GM23248 (cell line): ENCODE data around the gene EMC1. TPM values are rescaled to one million over a fixed set of nuclear protein-coding genes. Genes with fewer than 3 reads are reported as not detected.

Source experiments
- DNase-seq: peaks from one replicate; pipeline ENCODE4 v3.0.0-alpha.2; 2015
- H2AFZ ChIP-seq: fragments of 200-600 bp; sonication (generic); 2 replicates; pipeline ENCODE4 v1.6.1; 2016; ENCODE audit warnings: antibody characterized with exemption
- H3F3A ChIP-seq: fragments of 200-600 bp; sonication (generic); 2 replicates; pipeline ENCODE4 v1.6.1; 2016; ENCODE audit warnings: mild to moderate bottlenecking, antibody characterized with exemption, mixed run types; ENCODE audit not compliant: insufficient read depth
- H3K27ac ChIP-seq: fragments of 200-600 bp; sonication (generic); 2 replicates; pipeline ENCODE4 v1.5.1; 2016; ENCODE audit warnings: mild to moderate bottlenecking
- H3K27me3 ChIP-seq: fragments of 200-600 bp; sonication (generic); replicated peaks from 2 replicates; pipeline ENCODE4 v1.6.1; 2016; ENCODE audit warnings: mild to moderate bottlenecking; ENCODE audit not compliant: insufficient read depth
- H3K36me3 ChIP-seq: fragments of 200-600 bp; sonication (generic); 2 replicates; pipeline ENCODE4 v1.6.1; 2016; ENCODE audit warnings: low read depth, mild to moderate bottlenecking
- H3K4me1 ChIP-seq: fragments of 200-600 bp; sonication (generic); 2 replicates; pipeline ENCODE4 v1.6.1; 2016; ENCODE audit warnings: mild to moderate bottlenecking; ENCODE audit not compliant: insufficient read depth
- H3K4me2 ChIP-seq: fragments of 200-600 bp; sonication (generic); one replicate; pipeline ENCODE4 v1.6.1; 2016; ENCODE audit warnings: mild to moderate bottlenecking; ENCODE audit not compliant: unreplicated experiment
- H3K4me3 ChIP-seq: fragments of 200-600 bp; sonication (generic); 2 replicates; pipeline ENCODE4 v1.5.1; 2016; ENCODE audit warnings: mild to moderate bottlenecking
- H3K79me2 ChIP-seq: fragments of 200-600 bp; sonication (generic); 2 replicates; pipeline ENCODE4 v1.6.1; 2016; ENCODE audit warnings: mild to moderate bottlenecking; ENCODE audit not compliant: insufficient read depth
- H3K9ac ChIP-seq: fragments of 200-600 bp; sonication (generic); 2 replicates; pipeline ENCODE4 v1.6.1; 2016; ENCODE audit warnings: mild to moderate bottlenecking
- H3K9me2 ChIP-seq: fragments of 200-600 bp; sonication (generic); 2 replicates; pipeline ENCODE4 v1.6.1; 2016; ENCODE audit warnings: mixed run types, mild to moderate bottlenecking, moderate library complexity; ENCODE audit not compliant: insufficient read depth
- H3K9me3 ChIP-seq: fragments of 200-600 bp; sonication (generic); one replicate; pipeline ENCODE4 v1.6.1; 2017; ENCODE audit warnings: low read depth
- H4K20me1 ChIP-seq: fragments of 200-600 bp; sonication (generic); 2 replicates; pipeline ENCODE4 v1.6.0; 2016; ENCODE audit not compliant: insufficient read depth
- EZH2 ChIP-seq: fragments of 200-600 bp; sonication (generic); IDR thresholded peaks from 2 replicates; pipeline ENCODE4 v1.6.1; 2018; ENCODE audit warnings: antibody characterized with exemption, mild to moderate bottlenecking; ENCODE audit not compliant: insufficient read depth, poor library complexity, severe bottlenecking
- EZH2phosphoT487 ChIP-seq: fragments of 200-600 bp; sonication (generic); IDR thresholded peaks from 2 replicates; pipeline ENCODE4 v1.6.1; 2018; ENCODE audit warnings: antibody characterized with exemption, moderate library complexity, mild to moderate bottlenecking, low read depth; ENCODE audit not compliant: insufficient read depth
- WGBS, 2 experiments: methylation state at CpG; one replicate each; pipeline ENCODE4 v1.1.6; 2015 to 2017; ENCODE audit warnings: low lambda C conversion rate in 2 of 2, low coverage in 1 of 2; ENCODE audit errors: missing lambda C conversion rate in 2 of 2; 5-methylcytosine and 5-hydroxymethylcytosine counted together
- in situ Hi-C: fragments of 300-500 bp; cut with MboI; formaldehyde crosslinking; loops from 2 replicates; pipeline ENCODE4 v1.15.0; 2020
- polyA plus RNA-seq: library from polyadenylated mRNA; unstranded; fragments of >200 nt; fragmentation: Nextera tagmentation; extraction: Ambion mirVana; gene quantifications from 2 replicates; pipeline ENCODE4 v1.2.1, GENCODE V29; 2016
- total RNA-seq: library from RNA; depleted of rRNA; stranded (reverse); fragments of >200 nt; shearing (Covaris generic); gene quantifications from 2 replicates; pipeline ENCODE4 v1.2.3, GENCODE V29; 2014; rRNA removed

Gene EMC1
- total and polyA plus RNA-seq, 2 experiments from 2014 or later = 54.5 to 69.4 TPM

DNA sequence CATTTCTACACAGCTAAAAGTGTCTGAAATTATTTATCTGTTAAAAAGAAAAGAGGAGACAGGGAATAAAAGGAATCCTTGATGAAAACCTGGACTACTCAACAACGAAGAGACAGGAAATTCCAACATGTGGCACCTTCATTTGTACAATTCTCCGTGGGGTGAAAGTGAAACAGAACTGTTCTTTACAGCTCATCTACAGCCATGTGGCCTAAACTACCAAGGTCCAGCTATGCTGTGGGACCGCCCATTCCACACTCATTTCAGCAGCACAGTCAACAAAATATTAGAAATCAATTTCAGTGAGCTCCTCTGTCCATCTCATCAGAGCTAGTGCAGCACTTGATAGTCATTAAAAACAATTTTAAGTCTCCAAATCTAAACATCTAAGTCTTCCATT is 85.3 kb downstream of the EMC1 start:
- TF ChIP-seq EZH2 (no peak), EZH2phosphoT487 (no peak)
- Histone ChIP-seq H2AFZ (no peak overlapping the region), H3K36me3 (peaks cover 93% of the 10 kb centered on the region), H3K4me1 (peaks cover 21% of the 10 kb centered on the region), H3F3A (peaks cover 76% of the 10 kb centered on the region), H3K79me2 (peaks cover 44% of the 10 kb centered on the region), H4K20me1 (peaks cover 5% of the 10 kb centered on the region; the same call in 1 of the 2 replicates), H3K4me3 (no peak overlapping the region), H3K9me2 (no peaks in the 10 kb centered on the region), H3K9me3 (no peaks in the 10 kb centered on the region), H3K4me2 (no peak overlapping the region), H3K27ac (no peak overlapping the region), H3K9ac (no peak overlapping the region), H3K27me3 (no peaks in the 10 kb centered on the region)
- DNase-seq = no peak
- in situ Hi-C loops = no loop called here
- WGBS, 2 experiments = 55 to 59% methylated on average over 3 of the region's 3 CpGs

Other genes with a start within 250 kb of the EMC1 start
- 63.7 and 69.9 TPM in 2 replicates for gene UBR4, start 41.3 kb downstream of the EMC1 start, total RNA-seq
- 45.4 and 49.4 TPM in 2 replicates for gene UBR4, start 41.3 kb downstream of the EMC1 start, polyA plus RNA-seq
- gene MRTO4, start 281 bp upstream of the EMC1 start, total RNA-seq = 26.9 and 37.1 TPM in 2 replicates
- gene MRTO4, start 281 bp upstream of the EMC1 start, polyA plus RNA-seq = 36.6 and 38.4 TPM in 2 replicates
- 0.11 and 0.51 TPM in 2 replicates for gene AKR7A3, start 37.2 kb upstream of the EMC1 start, total RNA-seq
- gene AKR7A3, start 37.2 kb upstream of the EMC1 start, polyA plus RNA-seq = 0.18 and 0.24 TPM in 2 replicates
- gene AKR7A2, start 60.6 kb upstream of the EMC1 start, total RNA-seq = 93.1 and 116 TPM in 2 replicates
- gene AKR7A2, start 60.6 kb upstream of the EMC1 start, polyA plus RNA-seq = 96.6 and 97.1 TPM in 2 replicates
- gene SLC66A1, start 60.8 kb upstream of the EMC1 start, total RNA-seq = 16.2 and 20.5 TPM in 2 replicates
- 13.1 and 13.5 TPM in 2 replicates for gene SLC66A1, start 60.8 kb upstream of the EMC1 start, polyA plus RNA-seq
- 188 and 229 TPM in 2 replicates for gene CAPZB, start 234.0 kb upstream of the EMC1 start, total RNA-seq
- gene CAPZB, start 234.0 kb upstream of the EMC1 start, polyA plus RNA-seq = 494 and 506 TPM in 2 replicates